HG03342 (cell line): ENCODE results near the gene MYEF2.

ENCODE experiments used
- ATAC-seq: cut with Tn5 transposase; IDR thresholded peaks from one replicate; pipeline ENCODE4 v1.9.1; 2021; ENCODE audit warnings: mild to moderate bottlenecking, moderate library complexity; ENCODE audit not compliant: unreplicated experiment

MYEF2 gene

DNA sequence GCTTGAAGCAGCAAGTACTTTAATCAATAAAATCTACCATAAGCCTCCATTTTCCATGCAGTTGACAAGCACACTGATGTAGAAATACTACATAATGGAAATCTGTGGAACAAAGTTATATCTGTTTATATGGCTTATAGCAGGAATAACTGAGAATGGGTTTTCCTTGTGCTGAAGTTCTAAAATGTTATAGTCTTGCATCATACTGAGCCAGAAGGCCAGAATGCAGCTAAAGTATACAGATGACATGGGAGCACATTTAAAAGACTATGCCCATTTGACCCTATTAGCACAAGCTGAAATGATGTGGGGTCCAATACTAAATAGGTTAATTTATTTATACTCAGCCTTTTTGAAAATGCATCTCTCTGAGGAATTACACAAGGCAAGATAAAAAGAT lies 32.2 kb downstream of the MYEF2 start:
- ATAC-seq: no peak

DNA sequence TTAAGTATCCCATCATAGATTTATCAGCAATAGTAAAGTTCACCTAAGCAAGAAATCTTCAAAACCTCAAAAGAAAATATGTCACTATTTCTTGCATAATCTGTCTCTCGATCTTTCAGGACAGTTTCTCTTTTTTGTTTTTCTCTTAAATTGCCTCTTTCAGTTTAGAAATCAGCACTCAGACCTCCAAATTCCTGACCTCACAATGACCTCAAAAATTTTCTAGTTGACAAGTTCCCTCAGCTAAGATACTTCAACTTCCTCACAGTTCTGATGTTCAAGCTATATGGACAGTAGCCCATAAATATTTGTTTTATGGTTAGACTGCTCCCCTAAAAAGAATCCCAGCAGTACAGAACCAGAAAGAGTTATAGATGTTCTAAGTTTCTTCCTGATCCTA lies 33.2 kb downstream of the MYEF2 start:
- peak; percentile 61 for ATAC-seq

DNA sequence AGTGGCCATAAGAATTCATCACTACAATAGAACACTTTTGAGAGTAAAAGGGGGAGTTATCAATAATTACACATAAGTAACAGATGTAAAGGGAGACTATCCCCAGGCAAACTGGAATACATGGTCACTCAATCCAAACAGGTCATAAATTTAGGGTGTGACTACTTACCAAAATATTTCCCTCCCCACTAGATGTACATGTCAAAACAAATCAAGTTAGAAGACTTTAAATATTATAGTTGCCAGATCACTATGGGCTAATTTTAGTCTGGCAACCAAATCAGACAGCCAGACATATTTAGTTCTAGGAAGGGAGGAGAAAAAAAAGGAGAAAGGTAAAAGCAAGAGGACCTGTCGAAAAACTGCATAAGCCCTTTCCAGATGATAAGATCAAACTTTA lies 34.2 kb downstream of the MYEF2 start:
- ATAC-seq: no peak

DNA sequence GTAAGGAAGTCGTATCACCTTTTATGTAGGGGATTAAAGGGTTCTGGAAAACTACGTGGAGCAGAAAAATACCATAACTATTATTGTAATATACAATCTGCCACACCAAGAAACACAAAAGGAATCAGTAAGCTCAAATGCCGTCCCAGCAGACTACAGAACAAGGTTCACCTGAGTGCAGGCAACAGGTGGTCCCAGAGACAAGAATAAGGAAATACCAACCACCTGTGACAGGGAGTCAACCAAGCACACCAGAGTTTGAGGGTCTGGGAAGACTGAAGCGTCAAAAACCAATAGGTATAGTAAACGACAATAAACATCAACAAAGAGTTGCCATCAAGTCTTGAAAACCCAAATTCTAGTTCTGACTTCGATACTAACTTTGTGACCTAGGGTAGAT lies 45.2 kb downstream of the MYEF2 start:
- ATAC-seq: no peak

DNA sequence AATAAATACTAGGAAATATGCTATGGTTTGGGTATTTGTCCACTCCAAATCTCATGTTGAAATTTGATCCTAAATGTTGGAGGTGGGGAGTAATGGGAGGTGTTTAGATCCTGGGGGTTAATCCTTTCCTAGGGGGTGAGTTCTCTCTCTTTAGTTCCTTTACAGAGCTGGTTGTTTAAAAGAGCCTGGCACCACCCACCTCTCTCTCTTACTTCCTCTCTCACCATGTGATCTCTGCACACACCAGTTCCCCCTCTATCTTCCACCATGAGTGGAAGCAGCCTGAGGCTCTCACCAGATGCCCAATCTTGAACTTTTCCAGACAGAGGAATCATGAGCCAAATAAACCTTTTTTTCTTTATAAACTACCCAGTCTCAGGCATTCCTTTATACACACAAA lies 46.8 kb downstream of the MYEF2 start:
- ATAC-seq: no peak

DNA sequence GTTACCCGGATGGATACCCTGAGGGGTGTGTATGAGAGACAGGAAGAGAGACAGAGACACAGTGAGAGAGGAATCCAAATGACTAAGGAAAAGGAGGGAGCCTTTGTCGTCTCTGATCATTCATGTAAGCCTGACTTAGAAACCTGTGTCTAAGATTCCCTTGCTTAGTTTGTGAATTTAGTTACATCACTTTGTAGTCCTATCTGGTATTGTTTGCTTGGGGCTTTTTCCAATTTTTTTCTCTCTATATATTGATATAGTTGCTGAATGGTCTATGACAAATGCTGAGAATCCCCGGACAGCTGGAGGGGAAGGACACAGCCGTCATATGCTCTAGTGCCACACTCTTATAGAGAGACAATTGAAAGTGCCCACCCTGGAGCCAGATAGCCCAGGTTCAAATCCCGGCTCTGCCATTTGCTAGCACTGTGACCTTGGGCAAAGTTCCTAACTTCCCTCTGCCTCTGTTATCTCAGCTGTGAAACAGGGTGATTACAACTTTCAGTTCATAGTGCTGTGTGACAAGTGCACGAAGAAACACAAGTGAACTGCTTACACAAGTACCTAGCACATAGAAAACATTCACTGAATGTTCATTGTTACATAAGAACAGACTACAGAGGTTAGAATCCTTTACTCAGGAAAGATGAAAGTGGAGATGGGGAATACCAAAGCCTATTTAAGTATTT lies 51.3 kb downstream of the MYEF2 start:
- ATAC-seq: no peak

DNA sequence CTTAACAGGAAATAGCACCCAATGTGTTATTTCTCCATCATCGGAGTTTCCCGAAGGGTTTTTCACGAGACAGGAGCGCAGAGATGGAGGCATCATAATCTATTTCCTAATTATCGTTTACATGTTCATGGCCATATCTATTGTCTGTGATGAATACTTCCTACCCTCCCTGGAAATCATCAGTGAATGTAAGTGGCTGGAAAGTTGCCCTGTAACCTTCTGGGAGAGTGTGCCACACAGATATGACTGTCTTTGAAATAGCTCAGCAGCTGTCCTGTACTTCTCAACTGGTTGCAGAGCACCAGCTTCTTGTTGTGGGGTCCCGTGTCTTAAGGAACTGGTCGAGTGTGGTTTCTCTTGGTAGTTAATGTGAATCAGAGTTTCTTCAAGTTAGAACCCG lies 56.2 kb downstream of the MYEF2 start:
- no peak for ATAC-seq

DNA sequence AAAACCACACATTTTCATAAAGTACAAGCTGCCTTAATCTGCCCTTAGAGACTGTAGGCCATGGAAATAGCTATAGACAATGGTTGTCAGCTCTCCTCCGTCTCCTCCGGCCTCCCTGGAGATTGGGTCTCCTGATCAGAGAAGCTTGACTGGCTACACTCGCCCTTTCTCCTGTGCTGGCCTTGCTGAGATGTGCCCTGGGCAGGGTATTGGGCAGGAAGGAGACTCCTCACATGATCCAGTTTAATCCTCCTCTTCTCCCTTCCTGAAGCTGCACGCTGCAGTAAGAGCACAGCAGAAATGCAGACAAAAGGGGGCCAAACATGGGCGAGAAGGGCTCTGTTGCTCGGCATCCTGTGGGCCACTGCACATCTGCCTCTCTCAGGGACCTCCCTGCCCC lies 57.4 kb downstream of the MYEF2 start, which contains the start of gene SLC24A5:
SLC24A5 (plus strand) TSS at position 246 of the 400 bp plus-strand sequence; CDS start at position 301, 55 bp downstream.
- ATAC-seq: no peak

DNA sequence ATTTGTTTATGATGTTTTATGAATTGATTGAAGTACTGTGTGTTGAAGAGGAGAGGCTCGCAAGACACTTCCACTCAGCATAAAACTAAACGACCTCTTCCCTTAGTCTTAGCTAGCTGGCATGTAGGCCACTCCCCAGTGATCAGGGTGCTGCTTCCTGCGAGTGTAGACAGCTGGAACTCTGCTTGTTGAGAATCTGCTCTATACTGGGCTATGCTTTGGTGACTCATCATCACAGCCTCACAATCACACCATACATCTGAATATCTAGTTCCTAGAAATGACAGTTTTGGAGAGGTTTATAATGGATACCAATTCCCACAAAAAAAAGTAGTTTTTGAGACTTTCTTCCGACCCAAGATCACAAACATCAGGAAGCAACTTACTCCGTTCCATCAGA lies 58.8 kb downstream of the MYEF2 start:
- no peak for ATAC-seq

DNA sequence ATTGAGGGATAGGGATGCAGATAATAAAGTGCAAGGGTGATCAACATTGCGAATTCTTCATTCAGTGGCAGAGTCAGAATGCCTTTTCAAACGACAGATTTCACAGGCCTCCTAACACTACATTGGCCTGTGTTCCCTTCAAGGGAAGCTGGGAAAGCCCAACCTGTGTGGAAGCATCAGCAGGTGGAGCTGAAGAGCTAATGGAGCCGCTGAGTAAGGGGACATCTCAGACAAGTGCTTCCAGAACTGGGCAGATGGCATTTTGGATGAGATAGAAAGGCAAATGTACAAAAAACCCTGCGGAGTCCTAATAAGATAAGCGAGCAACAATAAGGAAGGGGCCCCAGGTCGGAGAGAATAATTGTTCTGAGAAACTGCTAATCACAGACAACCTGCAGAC lies 65.9 kb downstream of the MYEF2 start:
- ATAC-seq: no peak

DNA sequence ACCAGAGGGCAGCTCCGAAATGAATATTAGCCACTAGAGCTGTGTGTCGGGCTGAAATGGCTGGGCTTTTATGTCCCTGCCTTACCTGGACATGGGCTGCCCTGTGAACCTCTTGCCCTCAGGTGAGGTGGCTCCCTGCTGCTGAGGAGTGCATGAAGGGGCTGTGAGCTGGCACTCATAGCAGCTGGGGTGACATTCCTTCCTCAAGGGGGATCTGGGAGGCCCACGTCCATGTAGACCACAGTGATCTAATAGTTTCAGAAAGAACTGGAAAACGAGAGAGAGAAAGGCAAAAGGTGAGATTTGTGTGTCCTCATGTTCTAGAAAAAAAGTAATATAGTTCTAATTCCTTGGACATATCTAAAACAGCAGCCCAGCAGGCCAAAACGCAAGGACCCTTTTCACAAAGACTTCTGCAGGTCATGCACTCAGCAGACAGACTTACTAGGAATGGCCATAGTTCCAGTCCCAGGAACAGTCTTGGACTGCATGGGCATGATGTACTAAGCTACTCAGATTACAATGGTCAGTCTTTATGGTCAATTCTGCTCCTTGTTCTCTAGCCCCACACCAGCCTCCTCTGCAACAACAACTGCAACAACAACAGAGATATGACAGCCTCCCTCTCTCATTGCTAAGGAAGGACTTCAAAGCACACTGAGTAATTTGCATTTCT lies 68.1 kb downstream of the MYEF2 start:
- no peak for ATAC-seq

DNA sequence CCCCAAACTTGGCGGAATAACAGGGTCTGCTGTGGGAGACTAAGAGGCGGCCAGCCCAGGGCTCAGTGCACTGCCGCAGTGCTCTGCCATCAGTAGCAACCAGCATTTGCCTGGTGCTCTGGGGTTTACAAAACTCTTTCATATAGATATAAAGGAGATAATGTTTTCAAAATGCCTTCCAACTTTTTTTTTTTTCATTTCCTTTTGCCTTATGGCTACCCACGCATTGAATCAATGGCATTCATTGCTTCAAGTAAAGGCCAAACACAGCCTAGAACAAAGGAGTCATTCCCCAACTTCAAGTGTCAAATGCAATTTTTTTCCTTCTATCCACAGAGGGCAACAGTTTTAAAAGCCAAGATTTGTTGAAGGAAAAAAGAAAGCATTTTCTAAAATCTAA lies 68.9 kb downstream of the MYEF2 start:
- no peak for ATAC-seq

DNA sequence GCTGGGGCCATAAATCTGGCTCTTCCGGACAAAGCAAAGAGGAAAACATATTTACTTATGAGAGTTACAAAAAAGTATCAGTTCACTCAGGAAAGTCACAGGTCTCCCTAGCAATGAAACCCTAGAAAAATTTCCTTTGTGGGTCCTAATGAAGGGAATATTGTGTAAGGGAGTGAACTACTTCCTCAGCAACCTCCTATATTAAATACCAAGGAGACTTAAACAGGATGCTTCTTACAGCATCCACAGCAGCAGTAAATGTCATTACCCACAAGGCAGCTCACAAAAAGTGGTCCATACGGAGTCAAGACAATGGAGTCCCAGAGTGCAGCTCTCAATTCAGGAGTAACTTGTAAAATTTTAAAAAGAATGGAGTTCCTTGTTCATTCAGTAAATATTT lies 72.2 kb downstream of the MYEF2 start:
- ATAC-seq: no peak

DNA sequence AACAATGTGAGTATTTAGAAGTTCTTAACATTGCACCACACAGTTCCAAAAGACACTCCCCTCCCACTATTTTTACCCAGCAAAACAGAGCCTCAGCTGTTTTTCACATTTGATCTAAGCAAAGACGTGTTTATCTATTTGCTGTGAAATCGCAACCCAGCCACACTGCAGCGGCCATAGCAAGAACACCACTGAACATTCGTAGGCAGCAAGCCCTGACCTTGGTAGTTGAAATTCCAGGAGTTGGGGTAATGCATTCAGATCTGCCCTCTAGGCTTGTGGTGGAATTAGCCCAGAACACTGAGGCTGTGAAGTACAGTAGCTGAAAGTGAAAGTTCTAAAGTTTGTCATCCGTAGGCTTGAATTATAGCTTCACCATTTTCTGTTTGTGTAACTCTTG lies 74.4 kb downstream of the MYEF2 start:
- no peak for ATAC-seq

DNA sequence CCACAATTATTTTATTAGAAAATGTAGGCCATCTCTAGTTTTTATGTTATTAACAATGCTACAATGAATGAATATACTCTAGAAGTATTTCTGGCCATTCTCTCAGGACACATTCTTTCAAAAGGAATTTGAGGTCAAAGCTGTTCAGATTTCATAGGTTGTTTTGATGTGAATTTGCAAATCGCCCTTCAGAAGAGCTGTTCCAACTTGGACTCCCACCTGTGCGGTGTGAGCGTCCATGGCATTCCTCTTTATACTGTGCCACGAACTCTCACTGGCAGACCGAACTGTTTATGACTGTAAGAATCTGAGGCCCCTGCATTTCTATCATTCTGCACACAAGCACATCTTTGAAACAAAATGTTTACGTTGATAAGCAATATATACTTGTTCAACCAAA lies 75.9 kb downstream of the MYEF2 start:
- no peak for ATAC-seq

DNA sequence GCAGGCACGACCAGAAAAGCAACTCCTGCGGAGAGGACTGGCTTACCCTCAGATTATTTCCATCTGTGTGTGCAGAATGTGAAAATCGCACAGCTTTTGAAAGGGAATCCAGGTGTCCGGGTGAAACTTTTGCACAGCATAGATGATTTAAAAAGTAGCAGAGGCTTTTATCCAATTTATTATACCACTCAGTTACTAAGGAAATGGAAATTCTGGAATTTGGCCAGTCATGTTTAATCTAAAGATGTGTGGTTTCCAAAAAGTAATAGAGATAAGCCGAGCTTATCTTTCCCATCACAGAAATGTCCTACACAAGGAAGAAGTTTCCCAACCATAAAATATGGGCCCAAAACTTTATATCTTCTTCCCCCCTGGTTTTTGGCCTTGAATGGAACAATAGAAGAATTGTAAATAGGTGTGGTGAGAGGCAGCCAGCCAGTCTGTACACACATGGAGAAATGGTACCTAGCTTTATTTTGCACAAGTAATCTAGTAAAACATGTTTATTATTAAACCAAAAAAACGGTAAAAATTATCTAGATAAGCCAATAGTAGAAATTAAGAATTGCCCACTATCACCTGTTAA lies 76.6 kb downstream of the MYEF2 start:
- ATAC-seq: no peak

DNA sequence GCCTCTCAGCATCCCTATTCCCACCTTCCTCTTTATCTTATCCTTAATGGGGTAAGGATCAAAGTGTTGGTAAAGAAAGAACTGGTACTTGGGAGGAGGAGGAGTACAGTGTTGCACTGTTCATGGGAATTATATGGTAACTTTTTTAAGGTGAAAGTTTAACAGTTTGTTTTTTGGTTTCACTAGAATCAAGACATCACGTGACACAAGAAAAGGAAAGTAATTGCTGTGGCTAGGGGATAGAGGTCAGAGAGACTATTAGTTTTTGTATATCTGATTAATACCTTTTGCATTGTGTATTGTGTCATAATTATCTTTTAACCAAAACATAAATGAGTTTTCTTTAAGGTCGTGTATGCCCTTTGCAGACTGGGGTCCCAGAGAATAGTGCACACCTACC lies 80.8 kb downstream of the MYEF2 start:
- ATAC-seq: no peak

DNA sequence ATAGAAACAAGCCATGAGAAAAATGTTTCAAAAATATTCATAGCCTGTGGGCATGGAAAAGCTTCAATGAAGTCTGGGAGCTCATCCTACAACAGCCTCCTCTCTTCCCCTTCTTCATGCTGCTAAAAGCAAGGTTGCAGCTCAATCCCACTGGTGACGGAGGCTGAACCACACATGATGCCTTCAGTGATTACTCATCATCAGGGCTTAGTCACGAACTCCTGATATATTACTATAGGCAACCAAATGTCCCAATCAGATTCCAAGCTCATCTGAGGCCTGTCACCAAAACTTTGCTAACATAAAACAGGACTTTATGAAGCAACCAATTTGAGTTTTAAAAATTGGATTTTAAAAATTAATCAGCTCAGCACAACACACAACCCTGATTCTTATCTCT lies 81.3 kb downstream of the MYEF2 start:
- peak; percentile 35 for ATAC-seq

DNA sequence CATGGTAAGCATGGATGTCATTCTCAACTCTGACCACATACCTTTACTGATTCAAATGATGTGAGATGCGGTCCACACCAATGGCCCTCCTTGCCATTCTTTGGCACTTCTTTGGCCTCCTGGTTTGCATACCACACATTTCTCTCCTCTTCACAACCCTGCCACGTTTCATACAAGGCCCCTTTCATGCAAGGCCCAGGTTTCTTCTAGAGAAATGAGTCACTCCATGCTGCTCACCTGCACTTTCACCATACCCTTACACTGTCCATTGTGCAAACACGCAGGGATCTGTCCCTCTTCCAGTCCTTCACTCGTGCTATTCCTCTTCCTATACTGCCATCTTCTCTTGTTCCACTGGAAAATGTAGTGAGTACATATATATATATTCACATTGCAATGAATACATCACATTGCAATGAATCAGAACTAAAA lies 81.7 kb downstream of the MYEF2 start:
- ATAC-seq: peak; percentile 92

DNA sequence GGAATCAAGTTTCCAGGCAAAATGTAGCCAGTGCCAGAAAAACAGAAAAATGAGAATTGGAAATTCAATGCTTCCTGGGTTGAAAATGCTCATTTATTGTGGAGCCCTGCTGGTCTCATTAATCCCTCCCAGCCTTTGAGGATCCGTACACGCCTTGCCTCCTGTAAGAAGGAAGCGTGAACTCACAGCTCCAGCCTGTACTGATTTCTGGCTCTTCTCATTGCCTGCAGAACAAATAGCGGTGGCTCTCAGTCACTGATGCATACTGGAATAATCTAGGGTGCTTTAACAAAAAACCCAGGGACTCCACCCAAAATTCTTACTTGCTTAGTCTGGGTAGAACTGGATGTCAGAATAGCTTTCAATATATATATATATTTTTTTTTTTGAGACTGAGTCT lies 86.6 kb downstream of the MYEF2 start:
- ATAC-seq: no peak

DNA sequence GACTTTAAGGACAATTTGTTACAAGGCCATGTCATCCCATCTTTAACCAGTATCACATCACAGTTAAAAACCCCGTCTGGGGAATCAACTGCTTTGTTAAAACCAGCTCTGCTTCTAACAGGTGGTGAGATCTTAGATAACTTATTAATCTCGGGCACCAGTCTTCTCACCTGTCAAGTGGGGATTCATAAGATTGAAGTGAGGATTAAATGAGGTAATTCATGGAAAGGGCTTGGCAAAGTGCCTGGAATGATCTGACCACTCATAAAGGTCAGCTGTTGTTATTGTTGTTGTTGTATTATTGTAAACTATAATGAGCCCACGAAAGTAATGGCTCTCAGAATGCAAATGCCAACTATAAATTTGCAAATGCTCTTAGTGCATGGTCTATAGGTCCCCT lies 87.4 kb downstream of the MYEF2 start:
- no peak for ATAC-seq

DNA sequence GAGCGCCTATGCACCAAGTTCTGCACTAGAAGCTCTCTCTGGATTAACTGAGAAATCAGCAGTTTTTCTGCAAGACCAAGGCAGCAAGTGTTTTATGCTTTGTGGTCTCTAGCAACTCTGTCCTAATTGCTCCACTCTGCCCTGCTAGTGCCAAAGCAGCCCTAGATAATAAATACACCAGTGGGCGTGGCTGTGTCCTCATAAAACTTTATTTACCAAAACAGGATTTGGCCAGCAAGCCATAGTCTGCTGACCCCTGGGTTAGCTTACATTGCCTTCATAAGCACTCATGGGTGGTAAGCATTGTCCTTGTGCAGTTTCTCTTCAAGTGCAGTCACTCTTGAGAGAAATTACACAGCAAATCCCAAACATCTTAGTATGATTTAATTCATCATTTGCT lies 88.0 kb downstream of the MYEF2 start:
- no peak for ATAC-seq
